Muscle of leg (tissue), 11 donors: Measurements from ENCODE around the gene MOBP. TPM values are rescaled to one million over a fixed set of nuclear protein-coding genes. Genes with fewer than 3 reads are reported as not detected.

ENCODE experiments used
- DNase-seq: peaks from one replicate; pipeline ENCODE4 v3.0.0; 2013
- H3K27ac ChIP-seq: one replicate; pipeline ENCODE4 v1.5.1; 2013; ENCODE audit warnings: mild to moderate bottlenecking, low read length, control low read depth
- H3K27me3 ChIP-seq: one replicate; pipeline ENCODE4 v1.6.1; 2013; ENCODE audit warnings: low read length; ENCODE audit not compliant: control insufficient read depth, insufficient read depth
- H3K36me3 ChIP-seq: one replicate; pipeline ENCODE4 v1.6.1; 2013; ENCODE audit warnings: low read length; ENCODE audit not compliant: control insufficient read depth, insufficient read depth
- H3K4me1 ChIP-seq: one replicate; pipeline ENCODE4 v1.6.1; 2013; ENCODE audit warnings: low read length; ENCODE audit not compliant: control insufficient read depth, insufficient read depth
- H3K4me3 ChIP-seq: one replicate; pipeline ENCODE4 v1.5.1; 2013; ENCODE audit warnings: low read length, control low read depth
- H3K9me3 ChIP-seq: replicated peaks from 2 replicates; pipeline ENCODE4 v1.6.1; 2013; ENCODE audit warnings: low read depth, low read length; ENCODE audit not compliant: control insufficient read depth
- WGBS: methylation state at CpG from one replicate; pipeline ENCODE4 v1.1.5; 2013; ENCODE audit warnings: missing lambda C conversion rate; ENCODE audit not compliant: insufficient coverage; 5-methylcytosine and 5-hydroxymethylcytosine counted together
- polyA plus RNA-seq, 8 donors: library from polyadenylated mRNA; unstranded; fragments of 120-200 nt; gene quantifications; one replicate each; pipeline versions ENCODE4 v1.2.1 to v1.2.3, GENCODE V29; 2013; ENCODE audit warnings: inconsistent platforms in 1 of 8, low replicate concordance in 1 of 8; ENCODE audit not compliant: insufficient read length in 8 of 8, insufficient read depth in 1 of 8
- total RNA-seq: library from RNA; stranded (reverse); fragments of 120-200 nt; gene quantifications from one replicate; pipeline ENCODE4 v1.2.4, GENCODE V29; 2013

Gene MOBP
- total and polyA plus RNA-seq, 9 donors, result 0.03 to 0.14 (median 0.05) TPM; not detected in 3

DNA sequence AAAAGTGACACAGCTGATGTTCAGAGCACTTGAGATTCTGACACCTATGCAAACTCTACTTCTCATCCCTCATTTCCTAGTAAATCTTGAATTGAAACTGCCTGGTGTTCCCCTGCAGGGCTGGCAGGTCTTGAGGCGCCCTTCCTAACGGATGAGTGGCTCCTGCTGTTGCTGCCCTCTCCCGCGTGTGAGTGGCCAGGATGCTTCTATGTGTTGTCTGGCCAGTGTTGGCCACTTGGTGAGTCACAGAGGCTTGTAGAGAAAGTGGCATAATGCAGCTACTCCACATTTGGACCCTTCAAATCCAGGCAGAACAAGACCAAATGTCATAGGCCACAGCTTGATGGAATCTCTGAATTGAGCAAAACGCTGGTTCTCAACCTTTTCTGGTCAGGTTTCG, 63.6 kb downstream of the MOBP start:
- Histone ChIP-seq H3K36me3 (no peaks in the 10 kb centered on the region), H3K27ac (no peak overlapping the region), H3K4me1 (no peaks in the 10 kb centered on the region), H3K27me3 (no peaks in the 10 kb centered on the region), H3K9me3 (no peaks in the 10 kb centered on the region), H3K4me3 (no peak overlapping the region)
- DNase-seq, result no peak
- 91% methylated on average over 5 of the region's 6 CpGs for WGBS

DNA sequence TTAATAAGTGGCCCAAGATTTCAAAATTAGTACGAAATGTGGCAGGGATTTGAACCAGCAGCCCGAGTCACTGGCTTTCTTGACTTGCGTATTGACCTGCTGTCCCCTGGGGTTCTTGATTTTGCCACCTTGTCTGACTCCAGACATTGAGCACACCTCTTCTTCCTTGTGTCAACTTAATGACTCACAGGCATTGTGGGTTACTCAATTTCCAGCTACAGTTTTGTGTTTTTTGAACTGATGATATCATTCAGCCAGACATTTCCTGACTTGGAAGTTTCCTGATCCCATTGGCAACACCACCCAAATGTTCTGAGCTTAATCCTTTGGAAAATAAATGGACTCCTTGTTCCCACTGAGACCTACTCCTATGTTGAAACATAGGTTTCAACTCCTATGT, 64.2 kb downstream of the MOBP start:
- 81% methylated on average over 3 of the region's 3 CpGs for WGBS
- Histone ChIP-seq H3K27me3 (no peaks in the 10 kb centered on the region), H3K27ac (no peak overlapping the region), H3K36me3 (no peaks in the 10 kb centered on the region), H3K4me3 (no peak overlapping the region), H3K4me1 (no peaks in the 10 kb centered on the region), H3K9me3 (no peaks in the 10 kb centered on the region)
- DNase-seq, result no peak

DNA sequence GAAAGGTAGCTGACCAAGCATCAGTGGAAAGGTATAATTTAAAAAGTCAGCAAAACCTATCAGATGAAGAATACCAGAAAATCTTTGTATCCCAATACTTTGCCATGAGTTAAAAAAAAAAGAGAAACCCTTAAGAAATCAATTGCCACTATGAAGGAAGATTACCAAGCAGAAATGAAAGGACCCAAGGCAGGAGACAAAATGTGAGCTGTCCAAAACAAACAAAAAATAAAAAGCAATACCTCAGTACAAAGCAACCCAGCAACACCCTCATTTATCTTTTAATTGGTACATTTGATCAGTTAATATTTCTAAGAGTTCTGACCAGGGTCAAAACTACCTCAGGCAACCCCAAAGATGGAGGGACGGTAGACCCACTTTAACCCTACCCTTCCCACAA, 65.3 kb downstream of the MOBP start:
- no peak for DNase-seq

DNA sequence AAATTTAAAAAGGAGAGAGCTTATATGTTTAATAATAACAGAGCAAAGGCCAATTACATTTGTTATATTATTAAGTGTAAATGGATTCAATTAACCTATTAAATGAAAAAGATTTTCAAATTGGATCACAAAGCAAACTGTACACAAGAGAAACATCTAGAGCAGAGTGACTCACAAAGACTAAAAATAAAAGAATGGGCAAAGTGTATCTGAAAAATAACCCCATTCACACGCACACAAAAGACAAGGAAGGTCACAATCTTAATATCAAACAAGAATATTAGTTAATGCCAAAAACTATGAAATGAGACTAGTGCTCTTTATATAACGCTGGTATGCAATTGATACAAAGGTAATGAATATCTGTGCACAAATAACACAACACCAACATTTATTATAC, 65.7 kb downstream of the MOBP start:
- H3K36me3 ChIP-seq, result no peaks in the 10 kb centered on the region
- WGBS, result no CpG with 5 or more reads among the region's 2 CpGs
- H3K27me3 ChIP-seq, result no peaks in the 10 kb centered on the region
- H3K4me3 ChIP-seq, result no peak overlapping the region
- no peak for DNase-seq
- H3K9me3 ChIP-seq, result no peaks in the 10 kb centered on the region
- no peaks in the 10 kb centered on the region for H3K4me1 ChIP-seq
- H3K27ac ChIP-seq, result no peak overlapping the region

More for the DNA sequence above, 65.3 kb downstream of the MOBP start:
- no CpG with 5 or more reads among the region's 1 CpG for WGBS
- Histone ChIP-seq H3K9me3 (no peaks in the 10 kb centered on the region), H3K27me3 (no peaks in the 10 kb centered on the region), H3K4me1 (no peaks in the 10 kb centered on the region), H3K27ac (no peak overlapping the region), H3K36me3 (no peaks in the 10 kb centered on the region), H3K4me3 (no peak overlapping the region)

DNA sequence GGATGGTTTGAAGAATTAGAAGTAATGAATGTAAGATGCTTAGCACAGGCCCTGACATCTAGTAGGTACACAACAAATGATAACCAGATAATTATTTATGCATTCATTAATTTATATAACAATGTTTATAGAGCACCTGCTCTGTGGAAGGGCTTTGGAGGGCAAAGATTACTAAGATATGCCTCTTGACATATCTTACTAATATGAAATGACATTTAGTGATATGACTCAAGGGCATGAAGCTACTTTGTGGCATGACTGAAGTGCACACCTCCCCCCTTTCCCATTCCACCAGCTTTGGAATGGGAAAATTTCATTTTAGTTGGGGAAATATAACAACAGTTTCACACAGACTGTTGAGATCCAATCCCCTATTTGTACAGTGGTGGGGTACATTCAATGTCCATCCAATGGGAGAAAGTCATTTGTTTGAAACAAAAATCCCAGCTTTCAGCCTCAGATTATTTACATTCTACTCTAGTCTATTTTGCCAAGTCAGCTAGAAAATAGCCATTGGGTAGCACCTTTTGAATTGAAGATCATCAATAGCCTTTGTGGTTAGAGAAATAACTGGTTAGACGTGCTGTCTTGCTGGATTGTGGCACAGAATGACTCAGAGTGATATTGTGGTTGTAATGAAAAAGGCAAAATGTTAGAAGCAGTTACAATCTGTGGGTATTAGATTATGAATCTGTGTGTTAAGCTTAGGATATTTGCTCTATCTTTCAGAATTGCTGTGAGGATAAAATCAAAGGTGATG, 72.9 kb downstream of the MOBP start:
- Histone ChIP-seq H3K27ac (no peak overlapping the region), H3K4me1 (no peaks in the 10 kb centered on the region), H3K27me3 (no peaks in the 10 kb centered on the region), H3K4me3 (no peak overlapping the region), H3K9me3 (no peaks in the 10 kb centered on the region), H3K36me3 (no peaks in the 10 kb centered on the region)
- WGBS, result 43% methylated on average over 1 of the region's 1 CpG
- no peak for DNase-seq

DNA sequence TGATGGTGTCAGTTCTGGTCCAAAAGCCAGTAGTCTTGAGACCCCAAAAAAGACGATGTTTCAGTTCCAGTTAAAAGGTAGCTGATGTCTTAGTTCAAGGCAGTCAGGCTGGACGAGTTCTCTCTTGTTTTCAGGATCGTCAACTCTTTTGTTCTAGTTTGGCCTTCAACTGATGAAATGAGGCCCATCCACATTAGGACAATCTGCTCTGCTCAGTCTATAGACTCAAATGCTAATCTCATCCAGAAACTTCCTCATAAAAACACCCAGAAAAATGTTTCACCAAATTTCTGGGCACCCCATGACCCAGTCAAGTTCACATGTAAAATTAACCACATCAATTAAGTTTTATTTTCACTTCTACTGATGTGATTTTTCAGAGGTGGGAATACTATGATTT, 74.0 kb downstream of the MOBP start:
- 67% methylated on average over 3 of the region's 3 CpGs for WGBS
- Histone ChIP-seq H3K4me3 (no peak overlapping the region), H3K4me1 (no peaks in the 10 kb centered on the region), H3K9me3 (no peaks in the 10 kb centered on the region), H3K27me3 (no peaks in the 10 kb centered on the region), H3K27ac (no peak overlapping the region), H3K36me3 (no peaks in the 10 kb centered on the region)
- DNase-seq, result no peak

DNA sequence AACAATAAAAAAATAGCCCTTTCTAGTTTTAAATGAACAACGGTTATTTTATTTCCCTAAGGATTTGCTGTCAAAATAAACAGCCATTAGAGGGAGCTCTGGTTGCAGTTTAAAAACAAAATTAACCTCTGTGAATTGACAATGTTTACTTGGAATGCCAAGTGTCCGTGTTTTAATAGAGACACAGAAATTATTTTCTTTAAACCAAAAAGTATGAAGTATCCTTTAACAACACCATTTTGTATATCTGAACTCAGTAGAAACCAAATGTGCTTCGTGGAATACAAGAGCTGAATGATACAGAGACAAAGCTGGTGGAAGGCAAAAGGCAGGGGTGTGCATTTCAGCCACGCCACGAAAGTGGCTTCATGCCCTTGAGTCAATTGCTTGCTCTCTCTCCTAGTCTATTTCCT, 74.4 kb downstream of the MOBP start:
- Histone ChIP-seq H3K27me3 (no peaks in the 10 kb centered on the region), H3K27ac (no peak overlapping the region), H3K4me3 (no peak overlapping the region), H3K4me1 (no peaks in the 10 kb centered on the region), H3K36me3 (no peaks in the 10 kb centered on the region), H3K9me3 (no peaks in the 10 kb centered on the region)
- WGBS, result no CpG with 5 or more reads among the region's 5 CpGs
- peak; percentile 3 for DNase-seq

DNA sequence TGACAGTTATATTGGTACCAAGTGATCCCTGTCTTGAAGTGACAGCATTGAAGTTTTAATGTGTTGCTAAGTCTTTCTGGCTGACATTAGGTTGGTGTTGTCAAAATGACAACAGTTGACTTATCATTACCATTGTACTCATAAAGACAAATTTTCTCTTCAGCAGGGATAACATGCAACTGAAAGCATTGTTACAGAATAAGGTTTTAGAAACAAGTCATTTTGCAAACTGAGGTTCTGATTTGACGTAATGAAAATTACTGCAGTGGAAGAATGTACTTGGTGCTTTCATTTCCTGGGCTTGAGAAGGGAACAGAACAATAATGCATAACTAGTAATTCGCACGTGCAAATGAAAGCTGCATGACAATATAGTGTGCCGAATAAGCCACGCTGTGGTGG, 75.1 kb downstream of the MOBP start:
- no peaks in the 10 kb centered on the region for H3K27me3 ChIP-seq
- WGBS, result 75% methylated on average over 5 of the region's 5 CpGs

DNA sequence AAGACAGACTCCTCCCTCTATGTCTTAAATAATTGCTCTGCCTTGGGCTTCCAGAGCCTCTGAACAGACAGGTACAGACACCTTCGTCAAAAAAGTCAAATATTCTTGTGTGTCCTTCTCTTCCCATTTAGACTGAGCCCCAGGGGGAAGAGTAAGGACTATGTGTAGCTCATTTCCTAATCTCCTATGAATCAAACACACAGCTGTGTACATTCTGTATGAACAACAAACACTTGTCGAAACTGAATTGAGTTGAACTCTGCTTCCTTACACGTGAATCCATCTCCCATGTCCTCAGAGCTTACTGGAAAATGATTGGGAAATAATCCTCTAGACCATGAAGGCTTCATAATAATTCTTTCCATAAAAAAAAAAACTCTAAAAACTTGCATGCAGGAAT, 80.8 kb downstream of the MOBP start:
- H3K4me1 ChIP-seq, result no peaks in the 10 kb centered on the region
- no peak overlapping the region for H3K4me3 ChIP-seq
- no peak overlapping the region for H3K27ac ChIP-seq
- DNase-seq, result no peak
- H3K27me3 ChIP-seq, result no peaks in the 10 kb centered on the region
- no peaks in the 10 kb centered on the region for H3K9me3 ChIP-seq
- H3K36me3 ChIP-seq, result no peaks in the 10 kb centered on the region
- WGBS, result no CpG with 5 or more reads among the region's 3 CpGs

More for the DNA sequence above, 75.1 kb downstream of the MOBP start:
- Histone ChIP-seq H3K4me1 (no peaks in the 10 kb centered on the region), H3K36me3 (no peaks in the 10 kb centered on the region), H3K4me3 (no peak overlapping the region), H3K9me3 (no peaks in the 10 kb centered on the region), H3K27ac (no peak overlapping the region)
- no peak for DNase-seq

DNA sequence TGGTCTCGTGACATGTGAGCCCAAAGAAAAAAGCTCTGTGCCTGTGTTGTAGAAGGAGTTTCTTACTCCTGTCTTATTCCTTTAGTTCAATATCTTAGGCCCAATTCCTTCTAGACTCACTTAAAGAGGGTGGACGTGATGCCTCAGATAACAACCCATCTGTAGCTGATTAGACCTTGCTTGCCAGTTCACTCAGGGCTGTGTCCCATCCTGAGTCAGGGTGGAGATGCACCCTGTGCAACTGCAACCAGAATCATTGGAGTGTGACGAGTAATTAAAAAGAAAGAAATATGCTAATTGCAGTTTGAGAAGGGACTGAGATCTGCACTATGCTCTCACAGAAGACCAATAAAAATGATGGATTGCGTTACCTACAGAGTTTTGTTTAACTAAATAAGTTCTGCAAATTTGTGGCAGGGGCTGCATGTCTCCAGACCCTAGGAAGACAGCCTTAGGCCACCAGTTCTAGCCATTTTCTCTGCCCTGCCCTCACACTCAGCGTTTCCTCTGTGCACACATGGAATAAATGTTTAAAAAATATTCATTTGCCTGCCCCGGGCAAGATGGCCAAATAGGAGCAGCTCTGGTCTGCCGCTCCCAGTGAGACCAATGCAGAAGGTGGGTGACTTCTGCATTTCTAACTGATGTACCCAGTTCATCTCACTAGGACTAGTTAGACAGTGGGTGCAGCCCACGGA, 83.0 kb downstream of the MOBP start:
- WGBS, result 88% methylated on average over 2 of the region's 8 CpGs
- no peak overlapping the region for H3K27ac ChIP-seq

More for the DNA sequence above, 83.0 kb downstream of the MOBP start:
- Histone ChIP-seq H3K4me3 (no peak overlapping the region), H3K4me1 (no peaks in the 10 kb centered on the region), H3K9me3 (no peaks in the 10 kb centered on the region), H3K36me3 (no peaks in the 10 kb centered on the region), H3K27me3 (no peaks in the 10 kb centered on the region)
- DNase-seq, result no peak
